Ishikawa (cell line): Measurements from ENCODE around the gene ATRN.

ENCODE experiments used
- CEBPB ChIP-seq: IDR thresholded peaks from 2 replicates; pipeline ENCODE4 v1.6.1; 2012
- EGR1 ChIP-seq: IDR thresholded peaks from 2 replicates; pipeline ENCODE4 v1.6.1; 2012
- EP300 ChIP-seq: IDR thresholded peaks from 2 replicates; pipeline ENCODE4 v1.6.1; 2012; ENCODE audit warnings: borderline replicate concordance
- FOXM1 ChIP-seq: IDR thresholded peaks from 2 replicates; pipeline ENCODE4 v1.6.1; 2012; ENCODE audit warnings: low read depth, borderline replicate concordance
- MAX ChIP-seq: IDR thresholded peaks from 2 replicates; pipeline ENCODE4 v1.6.1; 2012
- NFIC ChIP-seq: IDR thresholded peaks from 2 replicates; pipeline ENCODE4 v1.6.1; 2012
- RAD21 ChIP-seq: IDR thresholded peaks from 2 replicates; pipeline ENCODE4 v1.6.1; 2012; ENCODE audit warnings: low read depth
- REST ChIP-seq: IDR thresholded peaks from 2 replicates; pipeline ENCODE4 v1.6.1; 2012; ENCODE audit warnings: low read depth, mild to moderate bottlenecking
- TAF1 ChIP-seq: IDR thresholded peaks from 2 replicates; pipeline ENCODE4 v1.6.1; 2012; ENCODE audit warnings: low read depth, mild to moderate bottlenecking
- TEAD4 ChIP-seq: IDR thresholded peaks from 2 replicates; pipeline ENCODE4 v1.6.1; 2012
- USF1 ChIP-seq: IDR thresholded peaks from 2 replicates; pipeline ENCODE4 v1.6.1; 2012
- YY1 ChIP-seq: IDR thresholded peaks from 2 replicates; pipeline ENCODE4 v1.6.1; 2012; ENCODE audit warnings: low read depth
- ZBTB7A ChIP-seq: IDR thresholded peaks from 2 replicates; pipeline ENCODE4 v1.6.1; 2012; ENCODE audit warnings: low read depth

ATRN gene

GRCh38 chr20:3663858-3664257 lies 193.0 kb downstream of the ATRN start:
- TF ChIP-seq YY1 (no peak), USF1 (no peak), MAX (no peak), REST (no peak), EGR1 (no peak), FOXM1 (no peak), TEAD4 (no peak)

- no peak for TF ChIP-seq EP300
- TF ChIP-seq ZBTB7A = no peak
- TF ChIP-seq CEBPB = no peak
- TF ChIP-seq MAX = no peak
- no peak for TF ChIP-seq TAF1
- TF ChIP-seq FOXM1 = no peak
- TF ChIP-seq USF1 = no peak
- no peak for TF ChIP-seq EGR1
- TF ChIP-seq TEAD4 = no peak
These were observed 196.7 kb downstream of the ATRN start for GRCh38 chr20:3667434-3668037.

GRCh38 chr20:3669710-3670367 lies 199.0 kb downstream of the ATRN start:
- TF ChIP-seq REST = no peak
- TF ChIP-seq YY1 = no peak
- no peak for TF ChIP-seq TEAD4
- no peak for TF ChIP-seq RAD21
- TF ChIP-seq CEBPB = no peak

GRCh38 chr20:3670511-3670910 lies 199.7 kb downstream of the ATRN start:
- TF ChIP-seq EP300 = no peak
- 0 out of 2 replicates have a peak, but pooled peaks have one; percentile 19 for TF ChIP-seq NFIC
- peak; percentile 26; the same call in 1 of the 2 replicates for TF ChIP-seq RAD21
- no peak for TF ChIP-seq MAX

GRCh38 chr20:3670945-3671344 lies 200.1 kb downstream of the ATRN start:
- TF ChIP-seq REST = no peak
- no peak for TF ChIP-seq RAD21
- no peak for TF ChIP-seq USF1
